ENCODE data around the gene MAP2K6.

The MAP2K6 gene

DNA sequence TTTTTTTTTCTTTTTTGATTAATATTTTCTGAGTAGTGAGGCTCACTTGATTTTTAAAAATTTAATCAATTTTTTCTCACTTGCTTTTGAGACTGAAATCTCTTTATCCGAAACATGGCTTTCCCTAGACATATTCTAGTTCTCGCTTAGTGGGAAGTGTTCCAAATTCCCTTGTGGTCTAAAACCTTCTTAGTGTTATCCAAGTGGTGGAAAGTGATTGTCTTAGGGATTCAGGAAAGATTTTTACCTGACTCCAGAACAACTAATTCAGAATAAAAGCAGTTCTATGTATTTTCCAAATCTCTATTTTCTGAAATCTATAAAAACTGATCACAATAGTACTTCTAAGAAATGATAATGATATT is 178.8 kb downstream of the MAP2K6 start:
- no peak overlapping the region for H3K9ac ChIP-seq (ENCODE audit: low read depth, low read length, poor library complexity, severe bottlenecking)

DNA sequence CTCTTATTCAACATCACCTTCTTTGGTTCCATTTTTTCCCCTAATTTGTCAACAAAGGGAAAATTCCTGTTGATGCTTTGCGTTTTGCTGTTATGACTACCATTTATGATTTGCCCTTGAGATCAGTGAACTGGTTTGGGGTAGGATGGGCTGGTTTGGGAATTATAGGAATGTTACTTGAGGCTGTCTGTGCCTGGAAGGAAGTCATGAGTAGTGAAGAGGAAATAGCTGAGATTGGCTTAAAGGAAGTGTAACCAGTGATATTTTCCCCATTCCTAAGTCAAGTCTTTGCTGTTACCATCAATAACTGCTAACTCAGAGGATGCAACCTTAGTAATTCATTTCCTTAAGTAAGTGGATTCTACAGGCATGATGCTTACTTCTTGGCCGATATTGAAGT is 179.2 kb downstream of the MAP2K6 start:
- H4K20me1 ChIP-seq (ENCODE audit: insufficient read depth, low read length, poor library complexity, severe bottlenecking): no peaks in the 10 kb centered on the region
- H3K9ac ChIP-seq (ENCODE audit: low read depth, low read length, poor library complexity, severe bottlenecking): no peak overlapping the region
- no peaks in the 10 kb centered on the region for H3F3A ChIP-seq (ENCODE audit: low read depth)
- no peaks in the 10 kb centered on the region for H3K79me2 ChIP-seq (ENCODE audit: insufficient read depth, low read length)
- no peaks in the 10 kb centered on the region for H3K4me1 ChIP-seq (ENCODE audit: insufficient read depth, low read length, poor library complexity, severe bottlenecking)
- no peaks in the 10 kb centered on the region for H3K27me3 ChIP-seq (ENCODE audit: insufficient read depth, low read length, poor library complexity, severe bottlenecking)
- no peak overlapping the region for H3K4me3 ChIP-seq (ENCODE audit: low read length, poor library complexity, severe bottlenecking)
- no peaks in the 10 kb centered on the region for H3K36me3 ChIP-seq (ENCODE audit: insufficient read depth, low read length)
- H3K9me3 ChIP-seq (ENCODE audit: insufficient read depth, low read depth, low read length): no peaks in the 10 kb centered on the region
- no peak overlapping the region for H2AFZ ChIP-seq (ENCODE audit: low read length)
- no peak overlapping the region for H3K4me2 ChIP-seq (ENCODE audit: low read depth, low read length, poor library complexity, severe bottlenecking)
- TF ChIP-seq, protein P1, sequence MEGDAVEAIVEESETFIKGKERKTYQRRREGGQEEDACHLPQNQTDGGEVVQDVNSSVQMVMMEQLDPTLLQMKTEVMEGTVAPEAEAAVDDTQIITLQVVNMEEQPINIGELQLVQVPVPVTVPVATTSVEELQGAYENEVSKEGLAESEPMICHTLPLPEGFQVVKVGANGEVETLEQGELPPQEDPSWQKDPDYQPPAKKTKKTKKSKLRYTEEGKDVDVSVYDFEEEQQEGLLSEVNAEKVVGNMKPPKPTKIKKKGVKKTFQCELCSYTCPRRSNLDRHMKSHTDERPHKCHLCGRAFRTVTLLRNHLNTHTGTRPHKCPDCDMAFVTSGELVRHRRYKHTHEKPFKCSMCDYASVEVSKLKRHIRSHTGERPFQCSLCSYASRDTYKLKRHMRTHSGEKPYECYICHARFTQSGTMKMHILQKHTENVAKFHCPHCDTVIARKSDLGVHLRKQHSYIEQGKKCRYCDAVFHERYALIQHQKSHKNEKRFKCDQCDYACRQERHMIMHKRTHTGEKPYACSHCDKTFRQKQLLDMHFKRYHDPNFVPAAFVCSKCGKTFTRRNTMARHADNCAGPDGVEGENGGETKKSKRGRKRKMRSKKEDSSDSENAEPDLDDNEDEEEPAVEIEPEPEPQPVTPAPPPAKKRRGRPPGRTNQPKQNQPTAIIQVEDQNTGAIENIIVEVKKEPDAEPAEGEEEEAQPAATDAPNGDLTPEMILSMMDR (conservative IDR thresholded peaks at IDR 0.05; ENCODE audit: low read length): no peak
- TF ChIP-seq EZH2phosphoT487 (IDR thresholded peaks at IDR 0.05; ENCODE audit: borderline replicate concordance): no peak
- H3K9me2 ChIP-seq (replicated peaks; ENCODE audit: low read depth, low read length): no peaks in the 10 kb centered on the region

More for the DNA sequence above, 178.8 kb downstream of the MAP2K6 start:
- no peak overlapping the region for H3K4me3 ChIP-seq (ENCODE audit: low read length, poor library complexity, severe bottlenecking)
- no peaks in the 10 kb centered on the region for H3K4me1 ChIP-seq (ENCODE audit: insufficient read depth, low read length, poor library complexity, severe bottlenecking)
- no peaks in the 10 kb centered on the region for H3K36me3 ChIP-seq (ENCODE audit: insufficient read depth, low read length)
- no peaks in the 10 kb centered on the region for H3K9me3 ChIP-seq (ENCODE audit: insufficient read depth, low read depth, low read length)
- no peak overlapping the region for H3K4me2 ChIP-seq (ENCODE audit: low read depth, low read length, poor library complexity, severe bottlenecking)
- H3F3A ChIP-seq (ENCODE audit: low read depth): no peaks in the 10 kb centered on the region
- H3K79me2 ChIP-seq (ENCODE audit: insufficient read depth, low read length): no peaks in the 10 kb centered on the region
- no peaks in the 10 kb centered on the region for H3K9me2 ChIP-seq (replicated peaks; ENCODE audit: low read depth, low read length)
- no peak overlapping the region for H2AFZ ChIP-seq (ENCODE audit: low read length)
- no peaks in the 10 kb centered on the region for H4K20me1 ChIP-seq (ENCODE audit: insufficient read depth, low read length, poor library complexity, severe bottlenecking)
- TF ChIP-seq EZH2phosphoT487 (IDR thresholded peaks at IDR 0.05; ENCODE audit: borderline replicate concordance): no peak
- TF ChIP-seq, protein P1 (conservative IDR thresholded peaks at IDR 0.05; ENCODE audit: low read length): no peak
- no peaks in the 10 kb centered on the region for H3K27me3 ChIP-seq (ENCODE audit: insufficient read depth, low read length, poor library complexity, severe bottlenecking)

DNA sequence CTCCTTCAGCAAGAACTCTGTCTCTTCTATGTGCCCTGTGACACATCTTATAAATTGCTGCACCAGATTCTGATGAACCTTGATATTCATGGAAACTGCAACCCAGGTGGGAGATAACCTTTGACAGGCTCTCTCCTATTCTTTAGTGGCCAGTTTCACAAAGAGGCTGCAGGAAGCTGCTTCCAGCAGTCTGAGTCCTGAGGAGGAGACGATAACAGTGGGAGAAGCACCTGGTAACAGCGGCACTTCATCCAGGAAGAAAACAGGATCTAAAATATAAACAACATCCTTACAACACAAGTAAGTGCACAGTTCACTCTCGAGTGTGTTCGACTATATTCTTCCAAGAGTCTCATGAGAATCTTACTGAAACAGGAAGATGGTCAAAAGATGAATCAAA is 180.1 kb downstream of the MAP2K6 start:
- H3K9me3 ChIP-seq (ENCODE audit: insufficient read depth, low read depth, low read length): no peaks in the 10 kb centered on the region
- no peak for TF ChIP-seq EZH2phosphoT487 (IDR thresholded peaks at IDR 0.05; ENCODE audit: borderline replicate concordance)
- TF ChIP-seq, protein P1 (conservative IDR thresholded peaks at IDR 0.05; ENCODE audit: low read length): no peak
- H3K9ac ChIP-seq (ENCODE audit: low read depth, low read length, poor library complexity, severe bottlenecking): no peak overlapping the region
- no peaks in the 10 kb centered on the region for H4K20me1 ChIP-seq (ENCODE audit: insufficient read depth, low read length, poor library complexity, severe bottlenecking)
- no peaks in the 10 kb centered on the region for H3K27me3 ChIP-seq (ENCODE audit: insufficient read depth, low read length, poor library complexity, severe bottlenecking)
- H3K36me3 ChIP-seq (ENCODE audit: insufficient read depth, low read length): no peaks in the 10 kb centered on the region
- no peaks in the 10 kb centered on the region for H3K9me2 ChIP-seq (replicated peaks; ENCODE audit: low read depth, low read length)
- no peak overlapping the region for H3K4me2 ChIP-seq (ENCODE audit: low read depth, low read length, poor library complexity, severe bottlenecking)
- H3K79me2 ChIP-seq (ENCODE audit: insufficient read depth, low read length): no peaks in the 10 kb centered on the region
- H3K4me3 ChIP-seq (ENCODE audit: low read length, poor library complexity, severe bottlenecking): no peak overlapping the region
- H3F3A ChIP-seq (ENCODE audit: low read depth): no peaks in the 10 kb centered on the region
- no peak overlapping the region for H2AFZ ChIP-seq (ENCODE audit: low read length)
- no peaks in the 10 kb centered on the region for H3K4me1 ChIP-seq (ENCODE audit: insufficient read depth, low read length, poor library complexity, severe bottlenecking)
